Myocyte (in vitro differentiated cells): ENCODE results near the gene GLIS1. TPM values are rescaled to one million over a fixed set of nuclear protein-coding genes. Genes with fewer than 3 reads are reported as not detected.

Source experiments
- DNase-seq: peaks from one replicate; pipeline ENCODE4 v3.0.0-alpha.2; 2012; ENCODE audit warnings: low read depth
- total RNA-seq: library from RNA; depleted of rRNA; stranded (reverse); fragments of >200 nt; gene quantifications from 2 replicates; pipeline ENCODE4 v1.2.3, GENCODE V29; 2014

GLIS1 gene
- total RNA-seq, 1 donor from 2014 or later: 1.9 TPM

DNA sequence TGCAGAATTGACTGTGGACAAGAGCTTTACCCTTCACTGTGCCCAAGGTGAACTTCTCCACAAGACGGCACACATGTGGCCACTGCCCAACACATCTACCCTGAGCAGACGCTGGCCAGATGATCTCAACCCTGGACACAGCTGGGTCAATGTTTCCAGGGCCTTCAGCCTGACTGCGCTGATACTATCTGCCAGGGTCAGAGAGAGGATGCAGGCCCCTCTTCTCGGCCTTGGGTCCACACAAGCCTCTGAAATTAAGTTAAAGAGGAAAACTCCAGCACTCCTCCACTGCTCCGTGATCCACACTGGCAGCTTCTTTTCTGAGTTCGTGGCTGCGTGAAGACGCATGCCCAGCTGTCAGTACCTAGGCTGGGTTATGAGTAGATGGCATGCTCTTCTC, 58.1 kb downstream of the GLIS1 start:
- no peak for DNase-seq

DNA sequence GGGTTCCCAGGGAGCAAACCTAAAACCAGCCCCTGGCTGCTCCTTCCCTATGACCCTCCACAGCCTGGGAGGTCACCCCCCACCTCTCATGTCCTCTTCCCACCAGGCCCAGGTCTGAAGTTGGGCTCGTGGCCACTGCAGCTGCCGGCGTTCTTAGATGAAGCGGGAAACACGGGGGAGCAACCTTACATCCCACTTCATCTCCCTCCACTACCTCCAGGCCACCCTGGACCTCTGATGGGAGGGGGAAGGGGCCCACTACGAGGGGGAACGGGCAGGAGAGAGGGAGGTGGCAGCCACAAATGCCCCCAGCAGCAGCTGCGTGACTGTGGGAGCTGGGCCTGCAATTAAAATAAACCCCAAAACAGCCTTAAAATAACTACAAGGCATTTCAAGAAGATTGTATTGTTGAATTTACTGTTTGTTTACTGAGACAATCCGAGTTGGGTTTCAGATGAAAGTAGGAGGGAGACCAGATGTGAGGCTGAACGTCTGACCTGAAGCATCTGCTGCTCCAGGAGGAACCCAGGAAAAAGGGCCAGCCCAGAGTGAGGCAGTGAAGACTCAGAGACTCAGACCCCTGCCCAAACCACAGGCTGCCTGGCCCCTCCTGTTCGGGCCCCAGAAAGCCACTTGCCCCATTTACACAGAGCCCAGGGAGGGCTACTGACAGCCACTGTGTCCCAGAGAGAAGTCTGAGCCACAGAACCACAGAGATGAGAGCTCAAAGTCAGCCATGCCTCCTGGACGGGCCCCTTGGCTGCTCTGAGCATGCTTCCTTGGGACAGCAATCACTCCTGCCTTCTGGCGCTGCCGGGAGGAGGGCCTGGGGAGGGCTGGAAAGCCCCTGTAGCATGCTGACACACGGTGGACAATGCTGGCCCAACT, 59.8 kb downstream of the GLIS1 start:
- no peak for DNase-seq

DNA sequence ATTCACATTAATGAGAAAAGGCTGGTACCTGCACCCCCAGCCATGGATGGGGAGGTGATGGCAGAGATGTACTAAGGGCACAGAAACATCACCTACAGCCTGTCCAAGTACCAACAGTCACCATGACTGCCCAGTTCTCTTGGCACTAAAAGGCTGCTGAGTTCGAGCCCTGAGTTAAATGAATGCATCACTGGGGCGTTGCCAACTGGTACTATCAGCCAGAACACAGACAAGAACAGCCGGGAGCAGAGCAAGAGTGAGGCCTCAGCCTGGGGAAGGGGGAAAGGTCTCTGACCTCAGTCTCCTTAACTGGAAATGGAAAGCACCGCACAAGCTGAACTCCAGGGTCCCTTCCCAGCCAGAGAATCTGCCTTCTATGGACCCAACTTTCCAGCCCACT, 60.5 kb downstream of the GLIS1 start:
- no peak for DNase-seq

DNA sequence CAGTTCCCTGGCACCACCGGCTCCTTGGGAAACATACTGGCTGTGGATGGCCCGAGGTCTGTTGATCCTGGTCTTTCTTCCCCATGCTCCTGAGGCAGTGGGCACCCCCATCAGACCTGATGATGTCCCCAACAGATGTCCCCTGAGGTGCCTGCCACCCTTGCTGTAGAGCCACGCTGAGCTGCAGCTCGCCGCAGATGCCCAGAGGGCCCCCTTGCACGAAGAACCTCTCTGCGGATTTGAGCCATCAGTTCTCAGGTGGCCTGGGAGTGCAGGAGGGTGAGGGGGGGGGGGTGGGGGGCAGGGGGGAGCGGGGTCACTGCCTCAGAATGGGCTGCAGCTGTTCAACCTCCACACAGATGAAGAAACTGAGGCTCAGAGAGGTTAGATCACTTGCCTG, 60.9 kb downstream of the GLIS1 start:
- no peak for DNase-seq

DNA sequence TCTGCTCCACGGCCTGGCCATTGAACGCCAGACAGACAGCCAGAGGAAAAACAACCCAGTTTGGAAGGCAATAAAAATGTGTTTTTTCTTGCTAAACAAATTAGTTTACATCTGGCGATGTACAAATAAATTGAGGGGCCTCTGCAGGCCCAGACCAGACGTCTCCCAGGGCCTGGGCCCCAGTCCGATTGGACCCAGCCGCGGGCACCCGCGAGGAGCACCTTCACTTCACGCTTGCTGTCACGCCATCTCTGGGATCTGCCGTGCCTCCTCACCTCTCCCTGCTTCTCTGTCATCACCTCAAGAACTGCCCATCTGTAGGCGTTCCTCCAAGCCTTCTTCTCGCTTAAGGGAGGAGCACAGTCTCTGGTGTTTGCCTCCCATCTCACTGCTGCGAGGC, 61.5 kb downstream of the GLIS1 start:
- DNase-seq: no peak

DNA sequence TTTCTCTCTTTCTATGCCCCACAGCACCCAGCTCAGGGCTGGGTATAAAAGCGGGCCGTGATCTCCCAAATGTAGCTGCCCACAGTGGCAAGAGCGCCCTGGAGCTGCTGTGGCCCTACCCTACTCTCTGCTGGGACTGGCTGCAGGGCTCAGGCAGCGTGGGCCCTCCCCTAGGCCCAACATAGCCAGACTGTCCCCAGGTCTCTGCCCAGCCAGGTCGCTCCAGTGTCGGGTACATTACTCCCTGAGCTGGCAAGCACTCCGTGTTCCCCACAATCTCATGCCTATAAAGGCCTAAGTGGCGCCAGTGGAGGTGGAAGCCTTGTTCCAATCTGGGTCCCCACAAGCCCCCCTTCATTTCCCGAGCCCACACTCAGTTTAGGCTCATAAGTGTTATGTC, 66.2 kb downstream of the GLIS1 start:
- DNase-seq: no peak

DNA sequence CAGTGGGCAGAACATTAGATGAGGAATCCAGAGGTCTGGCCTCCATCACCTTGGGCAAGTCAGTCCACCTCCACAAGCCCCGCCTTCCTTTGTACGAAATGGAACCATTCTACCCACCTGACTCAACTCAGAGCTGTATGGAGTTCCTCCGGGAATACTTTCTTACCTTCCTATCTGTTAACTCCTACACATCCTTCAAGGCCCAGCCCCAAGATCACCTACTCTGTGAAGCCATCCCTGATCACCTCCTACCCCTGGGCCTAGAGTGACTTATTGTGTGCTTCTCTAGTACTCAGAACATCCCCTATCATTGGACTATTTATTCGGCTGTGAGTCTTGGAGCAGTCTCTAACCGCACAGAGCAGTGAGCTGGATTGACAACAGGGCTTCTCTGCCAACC, 66.7 kb downstream of the GLIS1 start:
- DNase-seq: no peak

DNA sequence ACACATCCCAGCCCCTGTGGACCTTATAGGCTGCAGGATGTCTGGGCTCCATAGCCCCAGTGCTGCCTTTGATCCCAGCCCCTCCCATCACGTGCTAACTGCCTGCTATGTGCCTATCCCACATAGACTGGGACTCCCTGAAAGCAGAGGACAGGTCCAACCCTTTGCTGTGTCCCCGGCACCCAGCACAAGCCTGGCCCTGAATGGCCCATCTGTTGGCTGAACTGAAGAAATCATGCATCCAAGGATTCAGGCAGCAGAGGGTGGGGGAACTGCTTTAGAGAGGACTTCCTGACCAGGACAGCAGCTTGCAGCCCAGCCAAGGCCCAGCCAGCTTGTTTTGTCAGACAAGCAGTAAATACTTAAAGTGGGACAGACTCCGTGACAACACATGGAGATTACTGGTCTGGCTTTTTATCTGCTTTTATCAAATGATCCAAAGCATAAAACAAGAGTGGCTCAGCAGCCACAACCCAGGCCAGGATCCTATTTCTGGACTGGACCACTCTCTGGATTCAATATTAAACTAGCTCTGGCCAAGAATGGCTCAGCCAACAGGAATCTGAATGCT, 69.3 kb downstream of the GLIS1 start:
- peak; percentile 55 for DNase-seq

DNA sequence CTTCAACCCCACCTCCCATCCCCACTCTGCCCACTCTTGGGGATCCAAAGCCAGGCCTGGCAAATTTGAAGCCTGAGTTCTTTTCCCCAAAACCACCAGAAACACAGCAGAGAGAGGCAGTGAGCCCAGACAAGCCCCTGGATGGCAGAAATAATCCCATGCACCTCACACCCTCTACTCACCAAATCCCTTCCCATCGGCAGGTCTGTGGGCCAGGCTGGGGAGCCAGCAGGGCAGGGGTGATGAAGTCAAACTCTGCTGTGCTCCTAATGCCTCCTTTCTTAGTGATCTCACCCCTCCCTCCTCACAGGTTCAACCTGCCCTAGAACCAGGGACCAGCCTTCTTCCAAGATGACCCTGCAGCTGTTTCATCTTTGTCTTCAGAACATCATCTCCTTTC, 72.4 kb downstream of the GLIS1 start:
- no peak for DNase-seq

DNA sequence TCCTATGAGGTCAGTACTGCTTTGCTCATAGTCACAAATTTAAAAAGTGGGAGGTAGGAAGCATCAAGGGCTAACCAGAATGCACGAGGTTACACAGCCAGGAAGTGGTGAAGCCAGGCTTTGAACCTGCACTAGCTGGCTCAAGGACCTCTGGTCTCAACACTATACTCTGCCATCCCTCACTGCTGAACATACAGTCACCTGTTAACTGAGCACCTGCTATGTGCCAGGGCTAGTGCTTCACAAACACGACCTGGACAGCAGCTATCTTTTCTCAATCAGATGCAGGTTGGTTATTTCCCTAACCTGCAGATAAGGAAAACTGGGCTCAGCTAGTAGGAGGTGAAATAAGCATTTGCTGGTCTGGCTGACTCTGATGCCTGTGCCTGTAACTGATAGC, 73.0 kb downstream of the GLIS1 start:
- no peak for DNase-seq

DNA sequence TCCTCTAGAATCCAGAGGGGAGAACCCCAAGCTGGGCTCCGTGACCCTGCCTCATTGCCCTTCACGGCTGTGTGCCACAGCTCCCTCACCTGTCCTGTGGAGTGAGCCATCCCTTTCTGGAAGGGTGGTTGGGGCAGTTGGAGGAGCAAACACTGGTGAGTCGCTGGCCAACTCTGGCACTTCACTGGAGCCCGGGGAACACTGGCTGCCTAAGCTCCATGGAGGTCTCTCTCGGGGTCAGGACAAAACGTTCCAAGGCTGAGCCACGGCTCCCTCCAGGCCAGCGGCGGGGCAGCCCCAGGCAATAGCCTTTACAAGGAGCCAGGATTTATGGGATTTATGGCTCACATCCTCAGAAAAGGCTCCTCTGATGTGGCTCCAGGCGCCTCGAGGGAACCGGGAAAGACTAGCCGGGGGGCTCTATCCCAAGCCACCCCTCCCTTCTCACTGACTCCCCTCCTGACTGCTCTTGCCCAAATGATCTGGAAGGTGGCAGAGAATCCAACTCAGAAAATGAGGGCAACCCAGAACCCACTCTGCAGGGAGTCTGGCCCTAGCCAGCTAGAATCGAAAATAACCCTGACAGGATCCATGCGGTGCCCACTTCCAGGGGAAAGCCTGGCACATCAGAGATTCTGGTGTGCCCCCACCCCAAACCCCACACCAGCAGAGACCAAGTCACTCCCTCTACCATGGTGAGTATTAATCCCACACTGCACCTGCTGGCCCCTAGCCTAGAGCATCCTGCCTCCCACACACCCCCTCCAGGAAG, 75.2 kb downstream of the GLIS1 start:
- no peak for DNase-seq

DNA sequence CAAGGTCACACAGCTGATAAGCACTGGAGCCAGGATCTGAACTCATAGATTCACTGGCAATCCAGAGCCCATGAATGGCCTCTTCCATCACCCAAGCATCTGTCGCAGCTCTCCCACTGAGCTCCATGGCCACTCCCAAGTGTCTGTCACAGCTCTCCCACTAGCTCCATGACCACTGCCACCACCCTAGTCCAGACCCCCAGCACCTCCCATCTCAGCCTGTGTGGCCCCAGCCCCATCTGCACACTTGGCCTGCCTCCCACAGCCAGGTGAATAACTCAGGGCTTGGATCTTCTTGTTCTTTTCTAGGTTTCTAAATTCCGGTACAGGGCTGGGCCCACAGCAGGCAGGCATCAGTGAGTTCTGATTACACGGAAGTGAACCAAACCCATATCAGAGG, 76.0 kb downstream of the GLIS1 start:
- DNase-seq: no peak

DNA sequence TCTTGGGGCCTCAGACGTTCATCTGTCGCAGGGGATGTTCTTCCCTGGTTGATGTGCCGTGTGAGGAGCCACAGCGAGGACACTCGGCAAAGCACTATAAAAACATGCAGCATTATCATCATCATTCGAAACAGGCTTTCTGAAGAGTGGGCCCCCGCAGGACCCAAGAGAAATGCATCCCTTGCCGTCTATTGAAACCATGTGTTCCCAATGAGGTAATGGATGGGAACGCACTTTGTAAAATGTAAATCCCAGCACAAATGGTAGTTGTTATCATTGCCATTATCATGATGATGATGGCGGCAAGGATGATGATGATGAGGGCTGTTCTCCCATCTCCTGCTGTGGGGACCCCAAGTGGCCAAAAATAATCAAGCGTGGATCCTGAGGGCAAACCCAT, 76.8 kb downstream of the GLIS1 start:
- no peak for DNase-seq

DNA sequence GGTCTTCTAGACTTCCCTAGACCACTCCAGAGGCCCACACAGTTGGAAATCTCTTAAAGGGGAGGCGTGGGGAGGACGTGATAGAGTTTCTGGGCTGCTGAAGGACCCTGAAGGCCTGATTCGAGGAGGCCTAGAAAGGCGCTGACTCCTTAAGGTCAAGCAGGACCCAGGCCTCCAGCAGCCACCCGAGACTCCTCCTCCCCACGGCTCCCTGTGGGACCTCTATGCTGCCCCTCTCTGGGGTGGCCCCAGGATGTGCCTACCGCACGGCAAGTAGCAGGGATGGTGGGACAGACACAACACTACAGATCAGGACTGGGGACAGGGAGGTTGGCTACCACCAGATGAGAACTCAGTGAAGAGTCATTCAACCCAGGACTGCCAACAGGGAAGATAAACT, 77.5 kb downstream of the GLIS1 start:
- DNase-seq: no peak

DNA sequence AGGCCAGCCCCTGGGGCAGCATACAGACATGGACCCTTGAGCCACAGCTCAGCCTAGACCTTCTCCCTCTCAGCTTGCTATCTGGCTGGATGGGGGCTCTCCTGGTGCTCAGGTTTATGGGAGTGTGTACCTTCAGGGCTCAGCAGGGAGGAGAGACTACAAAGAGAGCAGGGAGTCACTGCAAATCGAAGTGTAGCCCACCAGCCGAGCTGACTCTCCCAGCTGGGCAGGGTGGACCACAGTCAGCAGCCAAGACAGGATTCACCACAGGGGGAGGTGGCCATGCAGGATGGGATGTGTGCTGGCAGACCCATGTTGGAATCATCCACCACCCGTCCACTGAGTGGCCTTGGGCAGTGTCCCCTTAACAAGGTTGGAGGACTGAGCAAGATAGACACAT, 78.3 kb downstream of the GLIS1 start:
- no peak for DNase-seq

DNA sequence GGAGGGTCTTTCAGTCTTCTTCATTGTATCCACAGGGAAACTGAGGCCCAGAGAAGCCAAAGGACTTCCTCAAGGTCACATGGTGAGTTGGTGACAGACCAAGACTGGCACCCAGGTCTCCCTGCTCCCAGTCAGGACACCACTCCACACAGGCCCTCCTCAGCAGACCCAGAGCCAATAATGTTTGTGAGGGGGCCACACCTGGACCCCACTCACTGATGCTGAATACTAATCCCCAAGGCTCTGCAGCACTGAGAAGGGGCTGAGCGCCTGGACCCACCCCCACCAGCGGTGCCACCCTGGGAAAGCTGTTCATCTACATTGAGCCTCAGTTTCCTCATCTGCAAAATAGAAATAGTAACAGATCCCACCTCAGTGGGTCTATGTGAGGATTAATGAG, 79.5 kb downstream of the GLIS1 start:
- no peak for DNase-seq

DNA sequence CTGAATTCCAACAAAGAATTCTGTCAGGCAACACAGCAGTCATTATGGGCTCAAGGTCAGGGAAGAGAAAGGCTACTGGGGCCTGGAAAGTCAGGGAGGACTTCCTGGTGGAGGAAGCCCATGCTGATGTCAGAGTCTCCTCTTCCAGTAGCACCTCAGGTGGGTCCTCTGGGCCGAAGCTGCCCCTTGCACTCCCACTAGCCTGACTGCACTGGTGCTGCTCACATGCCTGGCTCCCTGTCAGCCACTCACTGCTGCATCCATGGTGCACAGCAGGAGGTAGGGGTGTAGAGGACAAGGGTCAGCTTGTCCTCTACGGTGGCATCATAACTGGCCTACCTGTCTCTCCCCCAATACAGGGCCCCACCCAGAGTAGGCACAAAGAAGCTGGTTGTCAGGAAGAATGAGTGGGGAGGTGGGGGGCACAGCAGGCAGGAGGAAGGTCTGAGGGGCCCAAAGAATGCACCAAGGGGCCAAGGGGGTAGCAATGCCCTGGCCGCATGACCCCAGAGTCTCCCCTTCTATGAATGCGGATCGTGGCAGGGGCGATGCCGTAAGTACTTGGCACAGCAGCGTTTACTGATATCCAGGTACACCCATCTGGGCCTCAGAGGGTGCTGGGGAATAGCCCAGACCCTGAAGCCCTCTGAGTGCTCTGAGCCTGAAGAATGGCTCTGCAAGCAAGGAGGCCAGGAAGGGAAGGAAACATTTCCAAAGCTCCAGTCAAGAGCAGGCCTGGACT, 80.3 kb downstream of the GLIS1 start:
- DNase-seq: no peak

DNA sequence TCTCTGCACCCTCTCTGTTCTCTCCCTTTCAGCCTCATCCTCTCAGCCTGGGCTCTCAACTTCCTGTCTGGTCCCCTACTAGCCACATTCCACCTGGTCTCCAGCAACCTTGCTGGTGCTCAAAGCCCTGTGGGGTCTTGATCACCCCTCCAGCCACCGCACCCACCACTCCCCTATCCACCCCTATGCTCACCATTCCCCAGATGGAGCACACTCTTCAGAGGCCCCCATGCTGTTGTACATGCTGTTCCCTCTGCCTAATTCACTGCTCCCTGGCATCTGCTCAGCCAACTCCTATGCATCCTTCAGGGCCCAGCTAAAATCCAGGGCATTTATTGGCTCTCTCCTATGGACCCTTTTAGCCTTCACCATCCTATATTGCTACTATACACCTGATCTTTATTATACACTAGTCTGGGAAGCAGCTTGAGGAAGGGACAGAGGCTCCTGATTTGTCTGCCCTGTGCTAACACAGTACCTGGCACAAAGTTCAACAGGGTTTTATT, 81.0 kb downstream of the GLIS1 start:
- no peak for DNase-seq

DNA sequence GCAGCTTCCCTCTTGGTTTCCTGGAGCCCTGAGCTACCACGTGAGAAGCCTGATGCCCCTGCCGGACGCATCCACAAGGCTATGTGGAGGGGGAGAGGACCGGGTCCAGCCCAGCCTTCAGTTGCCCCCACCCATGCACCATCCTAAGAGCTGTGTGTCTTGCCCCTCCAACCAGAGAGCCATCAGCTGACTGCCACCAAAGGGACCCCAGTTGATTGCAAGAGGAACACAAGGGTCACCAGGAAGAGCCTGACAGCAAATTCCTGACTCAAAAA, 81.5 kb downstream of the GLIS1 start:
- DNase-seq: no peak

DNA sequence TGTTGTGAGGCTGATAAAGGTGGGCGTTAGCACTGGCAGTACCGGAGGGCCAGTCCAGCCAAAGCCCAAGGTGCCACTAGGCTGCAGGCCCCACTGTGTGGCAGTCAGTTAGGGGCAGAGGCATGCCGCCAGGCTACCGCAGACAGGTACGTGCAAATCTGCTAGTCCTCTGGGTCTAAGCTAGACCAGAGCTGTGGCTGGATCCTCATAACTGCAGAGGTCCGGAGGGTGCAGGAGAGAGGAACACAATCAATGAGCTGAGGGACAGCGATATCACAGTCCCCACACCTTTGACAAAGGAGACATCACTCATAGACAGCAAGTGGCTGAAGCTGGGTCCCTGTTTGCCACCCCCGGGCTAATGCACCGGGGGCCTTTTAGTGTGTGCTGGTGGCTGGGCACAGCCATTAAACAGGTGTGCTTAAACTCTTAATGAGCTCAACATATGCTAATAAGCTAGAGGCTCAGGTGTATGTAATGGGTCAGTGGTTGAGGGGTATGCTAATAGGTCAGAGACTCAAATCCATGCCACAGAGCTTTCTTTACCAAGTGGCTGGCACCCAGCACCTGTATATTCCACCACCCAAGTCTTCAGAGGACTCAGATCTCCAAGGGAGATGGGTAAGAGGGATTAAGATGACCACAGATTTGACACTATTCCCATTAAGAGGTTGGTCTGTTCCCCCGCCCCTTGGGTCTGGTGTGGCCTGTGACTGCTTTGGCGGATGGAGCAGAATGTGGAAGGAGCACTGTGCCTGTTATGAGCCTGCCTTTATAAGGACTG, 82.0 kb downstream of the GLIS1 start:
- DNase-seq: no peak
